Kidney (tissue), 14 donors: Measurements from ENCODE around the gene MRPS34. TPM values are rescaled to one million over a fixed set of nuclear protein-coding genes. Genes with fewer than 3 reads are reported as not detected.
"Not testable (repeated sequence)": the region's sequence is repeated elsewhere in the genome, so short reads cannot be mapped to it uniquely, and the experiment has no call there.

Source experiments
- DNase-seq, 5 donors: peaks; one replicate each; pipeline ENCODE4 v3.0.0-alpha.2; 2013 to 2020
- FAIRE-seq: peaks from 2 replicates; lab custom pipeline; 2012; peaks lifted over from hg19 to GRCh38; lab: Jason Lieb, UNC
- H3K27ac ChIP-seq, 2 donors: one replicate each; pipeline ENCODE4 v1.7.0; 2013; ENCODE audit warnings: low read depth in 2 of 2, low read length in 2 of 2, inconsistent platforms in 1 of 2
- H3K27me3 ChIP-seq: one replicate; pipeline ENCODE4 v1.7.1; 2013; ENCODE audit warnings: low read length, inconsistent platforms; ENCODE audit not compliant: control insufficient read depth, insufficient read depth
- H3K36me3 ChIP-seq, 3 donors: one replicate each; pipeline versions ENCODE4 v1.7.0 to v1.7.1; 2013; ENCODE audit warnings: low read length in 3 of 3, control low read depth in 1 of 3, inconsistent platforms in 1 of 3; ENCODE audit not compliant: insufficient read depth in 3 of 3, control insufficient read depth in 2 of 3
- H3K4me1 ChIP-seq, 3 donors: one replicate each; pipeline versions ENCODE4 v1.7.0 to v1.7.1; 2013; ENCODE audit warnings: low read length in 3 of 3, inconsistent platforms in 1 of 3, low read depth in 1 of 3; ENCODE audit not compliant: control insufficient read depth in 2 of 3, insufficient read depth in 2 of 3
- H3K4me3 ChIP-seq, 3 donors: one replicate each; pipeline versions ENCODE4 v1.7.0 to v1.8.1; 2013; ENCODE audit warnings: low read length in 3 of 3, control low read depth in 1 of 3, inconsistent platforms in 1 of 3
- H3K9ac ChIP-seq, 3 donors: one replicate each; pipeline versions ENCODE4 v1.7.0 to v1.7.1; 2013; ENCODE audit warnings: low read length in 3 of 3, control low read depth in 1 of 3, inconsistent platforms in 1 of 3
- H3K9me3 ChIP-seq, 3 donors: one replicate each; pipeline versions ENCODE4 v1.7.0 to v1.7.1; 2013; ENCODE audit warnings: low read length in 3 of 3, control low read depth in 1 of 3, inconsistent platforms in 1 of 3; ENCODE audit not compliant: control insufficient read depth in 2 of 3, insufficient read depth in 1 of 3
- intact Hi-C: fragments of 100-400 bp; cut with DNase I; formaldehyde crosslinking; loops from one replicate; pipeline ENCODE4 v1.11.1; 2022
- polyA plus RNA-seq: library from polyadenylated mRNA; stranded (reverse); fragments of 350-450 nt; fragmentation: Illumina TruSeq; extraction: RNeasy Lipid Tissue Mini Kit (QIAGEN cat#74804); gene quantifications from one replicate; pipeline ENCODE4 v1.2.3, GENCODE V29; 2014; ENCODE audit warnings: low read depth, low replicate concordance; ENCODE audit not compliant: insufficient read depth
- total RNA-seq: library from RNA; stranded (reverse); fragmentation: NEBNext Ultra II Directional; extraction: Animal tissue kit (Norgen Biotek cat#: 25700); gene quantifications from one replicate; pipeline ENCODE4 v1.2.1, GENCODE V29; 2021
- TF ChIP-seq, protein P1 (sequence below): IDR thresholded peaks from 3 replicates; pipeline ENCODE4 v1.5.1; 2012; ENCODE audit warnings: mild to moderate bottlenecking, moderate library complexity, borderline replicate concordance; ENCODE audit not compliant: insufficient read depth; ENCODE audit errors: extremely low read depth
- donor health status: control.
- donor health status: control.
- donor health status: control.
- donor health status: control.
- donor health status: control.
- donor health status: DM: yes; HTN: yes; CAD: no.
- donor health status: Normal renal cell carcinoma (clear cell type).

The MRPS34 gene
- total and polyA plus RNA-seq, 2 donors from 2014 or later: 61.7 to 187 TPM

DNA sequence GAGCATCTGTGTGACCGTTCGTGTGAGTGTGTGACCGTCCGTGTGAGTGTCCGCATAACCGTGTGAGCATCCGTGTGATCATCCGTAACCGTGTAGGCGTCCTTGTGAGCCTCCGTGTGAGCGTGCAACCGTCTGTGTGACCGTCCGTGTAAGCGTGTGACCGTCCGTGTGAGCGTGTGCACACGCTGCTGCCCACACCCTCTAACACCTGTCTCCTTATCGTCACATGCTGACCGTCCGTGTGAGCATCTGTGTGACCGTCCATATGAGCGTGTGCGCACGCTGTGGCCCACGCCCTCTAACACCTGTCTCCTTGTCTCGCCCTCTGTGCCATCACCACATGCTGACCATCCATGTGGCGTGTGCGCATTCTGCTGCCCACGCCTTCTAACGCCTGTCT, 32.7 kb downstream of the MRPS34 start:
- Histone ChIP-seq H3K4me1 (no peaks in the 10 kb centered on the region), H3K9ac (no peak overlapping the region), H3K36me3 (peaks cover 4 to 11% (median 9%) of the 10 kb centered on the region in 3 donors), H3K4me3 (no peak overlapping the region), H3K9me3 (peaks cover 0 to 8% (median 0%) of the 10 kb centered on the region in 3 donors), H3K27me3 (no peaks in the 10 kb centered on the region), H3K27ac (no peak overlapping the region)
- TF ChIP-seq, protein P1, sequence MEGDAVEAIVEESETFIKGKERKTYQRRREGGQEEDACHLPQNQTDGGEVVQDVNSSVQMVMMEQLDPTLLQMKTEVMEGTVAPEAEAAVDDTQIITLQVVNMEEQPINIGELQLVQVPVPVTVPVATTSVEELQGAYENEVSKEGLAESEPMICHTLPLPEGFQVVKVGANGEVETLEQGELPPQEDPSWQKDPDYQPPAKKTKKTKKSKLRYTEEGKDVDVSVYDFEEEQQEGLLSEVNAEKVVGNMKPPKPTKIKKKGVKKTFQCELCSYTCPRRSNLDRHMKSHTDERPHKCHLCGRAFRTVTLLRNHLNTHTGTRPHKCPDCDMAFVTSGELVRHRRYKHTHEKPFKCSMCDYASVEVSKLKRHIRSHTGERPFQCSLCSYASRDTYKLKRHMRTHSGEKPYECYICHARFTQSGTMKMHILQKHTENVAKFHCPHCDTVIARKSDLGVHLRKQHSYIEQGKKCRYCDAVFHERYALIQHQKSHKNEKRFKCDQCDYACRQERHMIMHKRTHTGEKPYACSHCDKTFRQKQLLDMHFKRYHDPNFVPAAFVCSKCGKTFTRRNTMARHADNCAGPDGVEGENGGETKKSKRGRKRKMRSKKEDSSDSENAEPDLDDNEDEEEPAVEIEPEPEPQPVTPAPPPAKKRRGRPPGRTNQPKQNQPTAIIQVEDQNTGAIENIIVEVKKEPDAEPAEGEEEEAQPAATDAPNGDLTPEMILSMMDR: no peak
- FAIRE-seq (no peak), DNase-seq (no peak)
- intact Hi-C loops: no loop called here

DNA sequence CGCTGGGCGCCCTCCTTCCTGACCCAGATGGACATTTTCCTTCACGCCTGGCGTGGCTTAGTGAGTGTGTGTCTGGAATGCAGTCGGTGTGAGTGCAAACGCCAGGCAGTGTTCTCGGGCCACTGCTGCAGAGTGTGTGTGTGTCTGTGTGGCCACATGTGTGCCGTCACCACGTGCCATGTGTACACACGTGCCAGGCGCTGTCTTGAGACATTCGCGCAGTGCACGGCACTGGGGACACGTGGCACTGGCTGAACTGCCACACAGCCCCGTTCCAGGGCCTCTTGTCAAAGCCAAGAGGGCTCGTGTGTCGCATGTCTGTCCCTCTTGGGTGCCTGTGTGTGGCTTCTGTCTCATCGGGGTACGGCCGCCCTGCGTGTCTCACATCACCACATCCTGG, 38.1 kb downstream of the MRPS34 start:
- intact Hi-C loops: no loop called here
- Histone ChIP-seq H3K9ac (no peak overlapping the region), H3K36me3 (peaks cover 8 to 9% (median 9%) of the 10 kb centered on the region in 3 donors)

DNA sequence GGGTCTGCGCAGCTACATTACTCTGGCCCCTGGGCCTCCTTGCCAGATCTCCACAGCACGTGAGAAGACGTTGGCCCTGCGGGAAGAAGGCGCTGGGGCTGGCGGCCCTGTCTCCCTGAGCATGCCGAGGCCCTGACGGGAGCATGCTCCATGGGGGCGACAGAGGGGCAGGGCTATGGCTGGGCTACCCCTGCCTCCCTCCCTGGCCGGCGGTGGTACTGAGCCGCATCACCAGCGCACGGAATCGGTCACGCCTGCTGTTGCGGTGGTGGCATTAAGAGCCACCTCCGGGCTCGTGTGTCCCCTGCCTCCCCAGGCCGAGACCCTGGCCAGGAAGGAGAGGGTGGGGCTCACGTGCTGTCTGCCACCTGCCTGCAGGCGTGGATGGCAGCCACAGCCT, 38.8 kb downstream of the MRPS34 start:
- peaks cover 8 to 11% (median 9%) of the 10 kb centered on the region in 3 donors for H3K36me3 ChIP-seq
- H3K27me3 ChIP-seq: no peaks in the 10 kb centered on the region
- no peak for FAIRE-seq
- no peak for DNase-seq
- no peak overlapping the region for H3K9ac ChIP-seq
- no peak overlapping the region for H3K27ac ChIP-seq
- peaks cover 0 to 8% (median 0%) of the 10 kb centered on the region in 3 donors for H3K9me3 ChIP-seq
- H3K4me1 ChIP-seq: no peaks in the 10 kb centered on the region
- TF ChIP-seq, protein P1: no peak
- intact Hi-C loops: no loop called here
- no peak overlapping the region for H3K4me3 ChIP-seq

More for the DNA sequence above, 38.1 kb downstream of the MRPS34 start:
- peaks cover 0 to 8% (median 0%) of the 10 kb centered on the region in 3 donors for H3K9me3 ChIP-seq
- no peaks in the 10 kb centered on the region for H3K27me3 ChIP-seq
- H3K4me3 ChIP-seq: no peak overlapping the region
- H3K27ac ChIP-seq: no peak overlapping the region
- DNase-seq: no peak
- FAIRE-seq: no peak
- TF ChIP-seq, protein P1: no peak
- no peaks in the 10 kb centered on the region for H3K4me1 ChIP-seq

DNA sequence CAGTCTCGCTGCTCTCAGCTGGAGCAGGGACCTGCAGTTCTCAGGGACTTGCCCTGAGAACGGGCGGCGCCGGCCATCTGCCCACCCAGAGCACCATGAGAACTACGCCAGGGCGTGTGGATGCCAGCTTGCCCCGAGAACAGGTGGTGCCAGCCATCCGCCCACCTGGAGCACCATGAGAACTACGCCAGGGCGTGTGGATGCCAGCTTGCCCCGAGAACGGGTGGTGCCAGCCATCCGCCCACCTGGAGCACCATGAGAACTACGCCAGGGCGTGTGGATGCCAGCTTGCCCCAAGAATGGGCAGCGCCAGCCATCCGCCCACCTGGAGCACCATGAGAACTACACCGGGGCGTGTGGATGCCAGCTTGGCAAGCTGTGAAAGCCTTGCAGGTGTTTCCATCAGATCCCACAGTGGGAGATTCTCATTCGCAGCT, 40.4 kb downstream of the MRPS34 start:
- DNase-seq: not testable (repeated sequence)

More for the DNA sequence above, 40.4 kb downstream of the MRPS34 start:
- H3K27ac ChIP-seq, FAIRE-seq, H3K9me3 ChIP-seq, intact Hi-C loops, H3K4me1 ChIP-seq, H3K9ac ChIP-seq, H3K4me3 ChIP-seq, H3K27me3 ChIP-seq: not testable (repeated sequence)
- H3K36me3 ChIP-seq: peaks cover 8 to 12% (median 9%) of the 10 kb centered on the region in 3 donors
